ENCODE results near the gene MRPL49.
"Not testable (repeated sequence)": the region's sequence is repeated elsewhere in the genome, so short reads cannot be mapped to it uniquely, and the experiment has no call there.

MRPL49 gene

GRCh38 chr11:65172600-65172999, 50.5 kb downstream of the MRPL49 start:
- no peak for DNase-seq

- not testable (repeated sequence) for DNase-seq
Observed at GRCh38 chr11:65174571-65175010, 52.5 kb downstream of the MRPL49 start.

Measured in fibroblast of upper back skin (primary cell).